Activated CD4-positive, alpha-beta T cell treated with anti-CD3 and anti-CD28 coated beads for 36 hours (primary cell): ENCODE measurements around the gene TMEM87A. TPM values are rescaled to one million over a fixed set of nuclear protein-coding genes. Genes with fewer than 3 reads are reported as not detected.
"Not testable (repeated sequence)": the region's sequence is repeated elsewhere in the genome, so short reads cannot be mapped to it uniquely, and the experiment has no call there.

ENCODE experiments used
- ATAC-seq: fragments of 200-7000 bp; cut with Tn5 transposase; one replicate; pipeline ENCODE4 v1.10.0; 2021; ENCODE audit warnings: mild to moderate bottlenecking, moderate library complexity
- CTCF ChIA-PET: fragments of 350-600 bp; sonication (Branson Sonifier 250); formaldehyde crosslinking; loops from one replicate; lab custom pipeline; 2021; ENCODE audit warnings: antibody characterized with exemption; lab: Charles Lee
- POLR2A ChIA-PET: fragments of 350-600 bp; sonication (Branson Sonifier 250); formaldehyde crosslinking; loops from one replicate; lab custom pipeline; 2021; ENCODE audit warnings: antibody characterized with exemption, inconsistent platforms; lab: Charles Lee
- DNase-seq: peaks from one replicate; pipeline ENCODE4 v3.0.0-alpha.2; 2020
- H3K27ac Mint-ChIP-seq: one replicate; pipeline ENCODE4 v1.8.0; 2021; ENCODE audit warnings: mixed read lengths
- H3K27me3 Mint-ChIP-seq: one replicate; pipeline ENCODE4 v1.8.0; 2021; ENCODE audit warnings: mixed read lengths
- H3K36me3 Mint-ChIP-seq: one replicate; pipeline ENCODE4 v1.8.0; 2021; ENCODE audit warnings: low read depth, mixed read lengths
- H3K4me1 Mint-ChIP-seq: one replicate; pipeline ENCODE4 v1.8.0; 2021; ENCODE audit warnings: mixed read lengths
- H3K4me3 Mint-ChIP-seq: one replicate; pipeline ENCODE4 v1.8.0; 2021; ENCODE audit warnings: mild to moderate bottlenecking, moderate library complexity, mixed read lengths
- H3K9me3 Mint-ChIP-seq: one replicate; pipeline ENCODE4 v1.8.0; 2021; ENCODE audit warnings: low read depth, mixed read lengths
- intact Hi-C, 2 experiments: fragments of 100-400 bp; cut with DNase I in 1 of 2; cut with micrococcal nuclease in 1 of 2; formaldehyde crosslinking; loops; one replicate each; pipeline versions ENCODE4 v1.14.2 to v1.15.1; 2022 to 2024; cut with DNase I, micrococcal nuclease
- total RNA-seq, 2 experiments: library from RNA; stranded (reverse); gene quantifications; one replicate each; pipeline ENCODE4 v1.2.3, GENCODE V29; 2021

TMEM87A gene
- total RNA-seq, 2 experiments from 2014 or later, result 20.5 to 29.0 TPM

DNA sequence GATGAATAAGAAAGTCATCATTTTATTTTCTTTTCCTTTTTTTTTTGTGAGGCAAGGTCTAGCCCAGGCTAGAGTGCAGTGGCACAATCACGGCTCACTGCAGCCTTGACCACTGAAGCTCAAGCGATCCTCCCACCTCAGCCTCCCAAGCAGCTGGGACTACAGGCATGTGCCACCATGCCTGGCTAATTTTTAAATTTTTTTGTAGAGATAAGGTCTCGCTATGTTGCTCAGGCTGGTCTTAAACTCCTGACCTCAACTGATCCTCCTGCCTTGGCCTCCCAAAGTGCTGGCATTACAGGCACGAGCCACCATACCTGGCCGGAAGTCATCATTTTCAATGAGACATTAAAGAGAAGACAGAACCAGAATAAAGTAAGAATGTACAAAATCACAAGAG is 44.3 kb downstream of the TMEM87A start:
- H3K36me3 Mint-ChIP-seq, result peaks cover 28% of the 10 kb centered on the region
- H3K27me3 Mint-ChIP-seq, intact Hi-C loops, H3K27ac Mint-ChIP-seq, H3K4me1 Mint-ChIP-seq, H3K9me3 Mint-ChIP-seq, ATAC-seq, DNase-seq, H3K4me3 Mint-ChIP-seq: not testable (repeated sequence)
- ChIA-PET CTCF (interaction anchor here (0.5 to 1.9 kb wide), 4 partner anchors 9 to 80 kb away, joined by 3 to 7 read pairs (median 6); partner anchors contain the start of gene VPS39), POLR2A (interaction anchor here (0.6 kb wide), 1 partner anchor 21 kb away, joined by 4 read pairs; the partner anchor contains the start of gene VPS39)

DNA sequence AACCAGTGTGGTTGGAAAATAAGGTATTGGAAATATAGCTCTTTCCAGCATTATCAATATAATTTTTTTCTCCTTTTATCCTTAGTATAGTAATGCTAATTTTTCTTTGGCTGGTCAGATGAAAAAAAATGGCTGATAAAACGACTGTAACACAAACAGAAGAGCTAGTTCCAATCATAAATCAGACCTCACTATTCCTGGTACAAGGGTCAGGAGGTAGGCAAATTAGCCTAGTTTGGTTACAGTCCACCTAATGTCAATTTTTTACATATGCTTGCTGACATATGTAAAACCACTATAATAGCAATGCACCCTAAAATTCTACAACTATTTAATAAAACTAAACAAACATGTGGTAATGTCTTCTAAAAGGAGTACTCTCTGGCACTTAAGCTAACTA is 45.2 kb downstream of the TMEM87A start:
- no peak overlapping the region for H3K4me3 Mint-ChIP-seq
- POLR2A ChIA-PET, result no interaction called here
- ATAC-seq (no peak), DNase-seq (no peak)
- no peaks in the 10 kb centered on the region for H3K4me1 Mint-ChIP-seq
- no peaks in the 10 kb centered on the region for H3K27me3 Mint-ChIP-seq
- H3K27ac Mint-ChIP-seq, result no peak overlapping the region
- CTCF ChIA-PET, result interaction anchor here (0.5 to 1.9 kb wide), 7 partner anchors 8 to 933 kb away, joined by 3 to 7 read pairs (median 5); partner anchors contain the start of gene VPS39
- intact Hi-C loops, result no loop called here
- H3K36me3 Mint-ChIP-seq, result peaks cover 31% of the 10 kb centered on the region
- no peaks in the 10 kb centered on the region for H3K9me3 Mint-ChIP-seq

GRCh38 chr15:42226648-42227047 is 46.6 kb downstream of the TMEM87A start:
- ChIA-PET POLR2A (interaction anchor here (1.0 kb wide), 1 partner anchor 10 kb away, joined by 3 read pairs; no protein-coding TSS in a partner anchor), CTCF (no interaction called here)
- intact Hi-C loops, result no loop called here
- no peaks in the 10 kb centered on the region for H3K27me3 Mint-ChIP-seq
- no peaks in the 10 kb centered on the region for H3K9me3 Mint-ChIP-seq
- ATAC-seq (no peak), DNase-seq (no peak)
- peaks cover 27% of the 10 kb centered on the region for H3K36me3 Mint-ChIP-seq
- no peak overlapping the region for H3K4me3 Mint-ChIP-seq
- no peaks in the 10 kb centered on the region for H3K4me1 Mint-ChIP-seq
- H3K27ac Mint-ChIP-seq, result no peak overlapping the region

DNA sequence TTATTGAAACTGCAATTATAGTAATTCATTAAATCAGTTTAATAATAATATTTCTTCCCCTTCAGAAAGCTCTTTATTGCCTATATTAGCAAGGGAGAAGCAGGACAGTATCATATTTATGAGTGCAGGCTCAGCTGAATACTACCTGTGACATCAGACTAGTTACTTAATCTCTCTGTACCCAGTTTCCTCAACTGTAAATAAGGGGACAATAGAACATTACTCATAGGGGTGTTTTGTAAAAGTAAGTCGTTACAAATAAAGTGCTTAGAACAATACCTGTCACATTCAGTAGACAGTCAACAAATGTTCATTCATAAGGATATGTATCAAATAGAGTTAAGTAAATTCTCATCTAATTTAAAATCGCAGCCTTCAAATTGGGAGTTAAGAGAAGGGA is 53.0 kb downstream of the TMEM87A start:
- H3K27me3 Mint-ChIP-seq, result no peaks in the 10 kb centered on the region
- CTCF ChIA-PET, result interaction anchor here (0.9 to 1.7 kb wide), 3 partner anchors 9 to 33 kb away, joined by 4 to 7 read pairs (median 4); no protein-coding TSS in a partner anchor
- no peaks in the 10 kb centered on the region for H3K9me3 Mint-ChIP-seq
- intact Hi-C loops, result no loop called here
- POLR2A ChIA-PET, result interaction anchor here (0.5 kb wide), 1 partner anchor 11 kb away, joined by 3 read pairs; no protein-coding TSS in a partner anchor
- DNase-seq (no peak), ATAC-seq (no peak)
- peaks cover 15% of the 10 kb centered on the region for H3K4me1 Mint-ChIP-seq
- no peak overlapping the region for H3K4me3 Mint-ChIP-seq
- no peak overlapping the region for H3K27ac Mint-ChIP-seq
- H3K36me3 Mint-ChIP-seq, result peaks cover 46% of the 10 kb centered on the region

GRCh38 chr15:42218953-42219592 is 54.2 kb downstream of the TMEM87A start:
- Mint-ChIP-seq H3K9me3 (no peaks in the 10 kb centered on the region), H3K27ac (no peak overlapping the region), H3K4me1 (peaks cover 23% of the 10 kb centered on the region), H3K27me3 (no peaks in the 10 kb centered on the region), H3K36me3 (peaks cover 43% of the 10 kb centered on the region), H3K4me3 (no peak overlapping the region)
- no peak for DNase-seq
- CTCF ChIA-PET, result interaction anchor here (0.6 to 1.7 kb wide), 3 partner anchors 10 to 393 kb away, joined by 3 to 7 read pairs (median 5); no protein-coding TSS in a partner anchor
- intact Hi-C loops, result no loop called here
- no peak for ATAC-seq
- POLR2A ChIA-PET, result interaction anchor here (0.6 kb wide), 1 partner anchor 881 kb away, joined by 4 read pairs; no protein-coding TSS in a partner anchor

GRCh38 chr15:42217568-42217967 is 55.7 kb downstream of the TMEM87A start:
- H3K27ac Mint-ChIP-seq, result no peak overlapping the region
- H3K4me3 Mint-ChIP-seq, result no peak overlapping the region
- intact Hi-C loops, result loop anchor here in 1 of 2 experiments (2.0 kb wide), 1 partner anchor 25 kb away; no protein-coding TSS in a partner anchor
- no peaks in the 10 kb centered on the region for H3K9me3 Mint-ChIP-seq
- DNase-seq, result no peak
- ChIA-PET POLR2A (interaction anchor here (1.0 kb wide), 1 partner anchor 10 kb away, joined by 3 read pairs; no protein-coding TSS in a partner anchor), CTCF (no interaction called here)
- H3K4me1 Mint-ChIP-seq, result peaks cover 26% of the 10 kb centered on the region
- no peaks in the 10 kb centered on the region for H3K27me3 Mint-ChIP-seq
- peaks cover 45% of the 10 kb centered on the region for H3K36me3 Mint-ChIP-seq
- ATAC-seq, result no peak

GRCh38 chr15:42215913-42216829 is 57.1 kb downstream of the TMEM87A start:
- peaks cover 26% of the 10 kb centered on the region for H3K4me1 Mint-ChIP-seq
- CTCF ChIA-PET, result interaction anchor here (0.7 kb wide), 1 partner anchor 280 kb away, joined by 3 read pairs; no protein-coding TSS in a partner anchor
- no peaks in the 10 kb centered on the region for H3K27me3 Mint-ChIP-seq
- H3K4me3 Mint-ChIP-seq, result no peak overlapping the region
- H3K9me3 Mint-ChIP-seq, result no peaks in the 10 kb centered on the region
- DNase-seq (no peak), ATAC-seq (peak; percentile 71)
- H3K27ac Mint-ChIP-seq, result peak overlapping the region; percentile 68
- POLR2A ChIA-PET, result interaction anchor here (0.6 to 1.0 kb wide), 2 partner anchors 11 to 447 kb away, joined by 3 read pairs; no protein-coding TSS in a partner anchor
- peaks cover 52% of the 10 kb centered on the region for H3K36me3 Mint-ChIP-seq
- intact Hi-C loops, result loop anchor here in 1 of 2 experiments (2.0 kb wide), 1 partner anchor 23 kb away; no protein-coding TSS in a partner anchor

DNA sequence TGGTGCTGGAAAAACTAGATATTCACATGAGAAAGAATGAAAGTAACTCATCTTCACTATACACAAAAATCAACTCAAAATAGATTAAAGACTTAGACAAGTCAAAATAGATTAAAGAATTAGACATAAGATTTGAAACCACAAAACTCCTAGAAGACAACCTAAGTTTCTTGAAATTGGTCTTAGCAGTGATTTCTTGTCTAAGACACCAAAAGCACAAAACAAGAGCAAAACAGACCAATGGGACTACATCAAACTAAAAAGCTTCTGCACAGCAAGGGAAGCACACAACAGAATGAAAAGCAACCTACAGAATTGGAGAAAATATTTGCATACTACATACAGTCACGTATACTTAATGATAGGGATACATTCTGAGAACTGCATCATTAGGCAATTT is 58.6 kb downstream of the TMEM87A start:
- Mint-ChIP-seq H3K9me3 (no peaks in the 10 kb centered on the region), H3K4me1 (peaks cover 26% of the 10 kb centered on the region), H3K27me3 (no peaks in the 10 kb centered on the region), H3K4me3 (no peak overlapping the region), H3K27ac (peak overlapping the region; percentile 45), H3K36me3 (peaks cover 54% of the 10 kb centered on the region)
- ChIA-PET CTCF (no interaction called here), POLR2A (no interaction called here)
- intact Hi-C loops, result no loop called here
- DNase-seq (no peak), ATAC-seq (peak; percentile 33)

GRCh38 chr15:42213511-42213910 is 59.7 kb downstream of the TMEM87A start:
- Mint-ChIP-seq H3K9me3 (no peaks in the 10 kb centered on the region), H3K4me1 (peaks cover 26% of the 10 kb centered on the region), H3K36me3 (peaks cover 48% of the 10 kb centered on the region), H3K27ac (no peak overlapping the region), H3K27me3 (no peaks in the 10 kb centered on the region), H3K4me3 (no peak overlapping the region)
- DNase-seq (no peak), ATAC-seq (no peak)
- CTCF ChIA-PET, result no interaction called here
- intact Hi-C loops, result no loop called here
- POLR2A ChIA-PET, result no interaction called here

DNA sequence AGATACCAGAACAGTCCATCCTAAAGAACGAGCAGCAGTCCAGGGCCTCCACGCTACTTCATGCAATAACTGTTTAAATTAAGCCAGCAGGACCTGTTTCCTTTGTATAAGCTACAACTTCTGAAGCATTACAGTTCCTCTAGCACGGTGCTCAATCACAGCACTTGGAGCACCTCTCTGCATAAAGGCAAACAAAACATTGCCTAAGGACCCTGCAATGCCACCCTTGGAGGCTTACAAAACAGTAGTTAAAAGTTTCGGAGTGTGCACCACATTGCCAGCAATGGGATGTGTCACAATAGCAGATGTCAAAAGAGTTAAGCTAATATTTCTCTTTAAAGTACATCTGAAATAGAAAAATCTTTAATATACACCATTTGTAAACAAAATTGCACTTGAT is 62.5 kb downstream of the TMEM87A start:
- Mint-ChIP-seq H3K4me1 (peaks cover 39% of the 10 kb centered on the region), H3K36me3 (peaks cover 38% of the 10 kb centered on the region), H3K4me3 (no peak overlapping the region), H3K27me3 (no peaks in the 10 kb centered on the region), H3K27ac (no peak overlapping the region), H3K9me3 (no peaks in the 10 kb centered on the region)
- intact Hi-C loops, result no loop called here
- POLR2A ChIA-PET, result no interaction called here
- ATAC-seq (no peak), DNase-seq (no peak)
- CTCF ChIA-PET, result interaction anchor here (1.1 kb wide), 1 partner anchor 11 kb away, joined by 4 read pairs; no protein-coding TSS in a partner anchor
